ENCODE results near the gene VOPP1.

Gene VOPP1

DNA sequence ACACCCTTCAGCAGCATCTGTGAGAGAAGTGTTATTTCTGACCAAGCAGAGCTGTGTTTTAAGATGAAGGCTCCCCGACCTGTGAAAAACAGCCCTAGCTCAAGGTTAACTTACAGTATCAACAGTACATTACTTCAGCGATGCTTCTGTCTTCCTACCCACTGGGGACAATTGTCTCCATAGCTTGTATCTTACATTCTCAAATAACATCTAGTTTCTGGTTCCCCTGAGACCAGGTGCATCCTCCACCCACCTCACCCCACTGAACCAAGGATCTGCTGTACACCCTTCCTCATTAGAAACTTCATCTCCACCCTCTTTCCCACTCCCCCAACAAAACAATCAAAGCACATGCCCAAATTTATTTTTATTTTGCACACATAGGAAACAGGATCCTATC, 102.0 kb downstream of the VOPP1 start:
- H3K4me3 ChIP-seq (ENCODE audit: low read depth, low read length) = no peak overlapping the region
- TF ChIP-seq, protein P1, sequence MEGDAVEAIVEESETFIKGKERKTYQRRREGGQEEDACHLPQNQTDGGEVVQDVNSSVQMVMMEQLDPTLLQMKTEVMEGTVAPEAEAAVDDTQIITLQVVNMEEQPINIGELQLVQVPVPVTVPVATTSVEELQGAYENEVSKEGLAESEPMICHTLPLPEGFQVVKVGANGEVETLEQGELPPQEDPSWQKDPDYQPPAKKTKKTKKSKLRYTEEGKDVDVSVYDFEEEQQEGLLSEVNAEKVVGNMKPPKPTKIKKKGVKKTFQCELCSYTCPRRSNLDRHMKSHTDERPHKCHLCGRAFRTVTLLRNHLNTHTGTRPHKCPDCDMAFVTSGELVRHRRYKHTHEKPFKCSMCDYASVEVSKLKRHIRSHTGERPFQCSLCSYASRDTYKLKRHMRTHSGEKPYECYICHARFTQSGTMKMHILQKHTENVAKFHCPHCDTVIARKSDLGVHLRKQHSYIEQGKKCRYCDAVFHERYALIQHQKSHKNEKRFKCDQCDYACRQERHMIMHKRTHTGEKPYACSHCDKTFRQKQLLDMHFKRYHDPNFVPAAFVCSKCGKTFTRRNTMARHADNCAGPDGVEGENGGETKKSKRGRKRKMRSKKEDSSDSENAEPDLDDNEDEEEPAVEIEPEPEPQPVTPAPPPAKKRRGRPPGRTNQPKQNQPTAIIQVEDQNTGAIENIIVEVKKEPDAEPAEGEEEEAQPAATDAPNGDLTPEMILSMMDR (IDR thresholded peaks at IDR 0.05; ENCODE audit: insufficient read depth, low read length, missing control alignments) = no peak
- ChIA-PET CTCF (interaction anchor here (1.5 kb wide), 1 partner anchor 24 kb away, joined by 3 read pairs; no protein-coding TSS in a partner anchor), POLR2A (no interaction called here)
- no peak for DNase-seq (ENCODE audit: low read depth, low spot score)

DNA sequence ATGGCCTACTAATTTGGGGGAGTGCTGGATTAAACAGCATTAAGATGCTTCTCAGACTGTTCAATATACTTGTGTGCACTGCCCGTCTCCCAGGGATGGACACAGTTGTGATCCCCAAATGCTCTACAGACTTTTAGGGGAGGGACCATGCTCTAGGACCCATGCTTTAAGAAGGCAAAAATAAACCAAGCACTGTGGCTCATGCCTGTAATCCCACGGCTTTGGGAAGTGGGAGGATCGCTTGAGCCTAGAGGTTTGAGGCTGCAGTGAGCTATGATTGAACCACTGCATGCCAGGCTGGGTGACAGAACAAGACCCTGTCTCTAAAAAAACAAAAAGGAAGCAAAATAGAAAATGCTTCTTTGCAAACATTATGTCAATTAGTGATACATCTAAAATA, 102.6 kb downstream of the VOPP1 start:
- ChIA-PET CTCF (interaction anchor here (1.5 kb wide), 1 partner anchor 24 kb away, joined by 3 read pairs; no protein-coding TSS in a partner anchor), POLR2A (no interaction called here)
- no peak for DNase-seq (ENCODE audit: low read depth, low spot score)
- TF ChIP-seq, protein P1 (IDR thresholded peaks at IDR 0.05; ENCODE audit: insufficient read depth, low read length, missing control alignments) = no peak
- no peak overlapping the region for H3K4me3 ChIP-seq (ENCODE audit: low read depth, low read length)

DNA sequence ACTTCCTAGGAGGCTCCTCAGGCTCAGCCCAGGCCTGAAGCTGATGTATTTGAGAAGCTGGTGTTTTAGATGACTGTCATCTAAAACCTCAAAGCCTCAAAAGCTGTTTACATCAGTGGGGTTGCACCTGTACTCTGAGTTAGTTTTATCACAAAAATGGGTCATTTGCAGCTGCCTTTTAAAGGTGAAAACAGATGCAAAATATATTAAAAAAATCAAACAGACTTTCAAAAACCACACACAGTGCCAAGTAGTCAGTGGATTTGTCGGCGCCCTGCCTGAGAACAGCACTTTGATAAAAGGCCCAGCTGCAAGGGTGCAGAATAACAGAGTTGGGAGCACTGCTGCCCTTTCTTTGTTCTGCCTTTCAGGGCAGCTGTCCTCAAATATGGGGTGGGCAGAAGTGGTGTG, 103.0 kb downstream of the VOPP1 start:
- ChIA-PET POLR2A (no interaction called here), CTCF (interaction anchor here (1.1 to 1.5 kb wide), 2 partner anchors 23 to 189 kb away, joined by 3 read pairs; no protein-coding TSS in a partner anchor)
- no peak overlapping the region for H3K4me3 ChIP-seq (ENCODE audit: low read depth, low read length)
- no peak for DNase-seq (ENCODE audit: low read depth, low spot score)
- TF ChIP-seq, protein P1 (IDR thresholded peaks at IDR 0.05; ENCODE audit: insufficient read depth, low read length, missing control alignments) = no peak

DNA sequence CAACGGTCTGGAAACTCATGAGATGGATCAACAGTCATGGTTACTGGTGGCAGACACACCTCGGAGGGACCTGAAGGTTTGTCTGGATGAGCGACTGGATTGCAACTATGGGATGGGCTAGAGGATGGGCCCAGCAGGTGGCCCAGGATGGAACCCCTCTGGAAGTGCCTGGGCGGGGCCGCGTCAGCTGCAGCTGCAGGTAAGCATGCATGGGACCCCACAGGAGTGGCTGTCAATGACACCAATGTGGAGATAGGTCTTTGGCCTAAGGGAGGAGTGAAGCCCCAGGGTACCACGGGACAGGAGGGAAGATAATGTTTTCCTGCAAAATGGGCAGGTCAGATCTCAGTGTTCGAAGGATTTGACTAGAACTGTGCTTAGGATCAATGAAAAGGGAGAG, 103.8 kb downstream of the VOPP1 start:
- ChIA-PET CTCF (interaction anchor here (1.1 kb wide), 1 partner anchor 188 kb away, joined by 3 read pairs; no protein-coding TSS in a partner anchor), POLR2A (no interaction called here)

DNA sequence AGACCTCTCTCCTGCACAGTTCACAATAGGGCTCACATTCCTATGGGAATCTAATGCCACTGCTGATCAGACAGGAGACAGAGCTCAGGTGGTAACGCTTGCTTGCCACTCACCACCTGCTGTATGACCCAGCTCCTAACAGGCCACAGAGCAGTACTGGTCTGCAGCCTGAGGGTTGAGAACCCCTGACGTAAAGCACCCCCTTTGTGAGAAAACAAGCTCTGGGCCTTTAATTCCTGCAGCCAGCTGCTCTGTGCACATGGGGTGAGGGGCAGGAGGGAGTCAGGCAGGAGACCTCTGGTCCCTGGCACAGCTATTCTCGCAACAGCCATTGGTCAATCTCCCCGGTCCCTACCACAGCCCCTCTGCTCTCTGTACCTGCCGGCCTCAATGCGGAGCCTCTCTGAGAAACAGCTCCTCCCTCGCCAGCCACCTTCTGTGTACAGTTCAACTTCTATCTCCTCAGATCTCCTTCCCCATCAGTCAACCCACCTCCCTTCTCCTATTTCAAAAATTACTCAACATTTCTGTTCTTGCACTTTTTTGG, 105.2 kb downstream of the VOPP1 start:
- TF ChIP-seq, protein P1 (IDR thresholded peaks at IDR 0.05; ENCODE audit: insufficient read depth, low read length, missing control alignments) = no peak
- DNase-seq (ENCODE audit: low read depth, low spot score) = no peak
- ChIA-PET POLR2A (no interaction called here), CTCF (interaction anchor here (1.4 kb wide), 1 partner anchor 12 kb away, joined by 4 read pairs; no protein-coding TSS in a partner anchor)
- H3K4me3 ChIP-seq (ENCODE audit: low read depth, low read length) = no peak overlapping the region

More for the DNA sequence above, 103.8 kb downstream of the VOPP1 start:
- DNase-seq (ENCODE audit: low read depth, low spot score) = no peak
- no peak overlapping the region for H3K4me3 ChIP-seq (ENCODE audit: low read depth, low read length)
- TF ChIP-seq, protein P1 (IDR thresholded peaks at IDR 0.05; ENCODE audit: insufficient read depth, low read length, missing control alignments) = no peak

DNA sequence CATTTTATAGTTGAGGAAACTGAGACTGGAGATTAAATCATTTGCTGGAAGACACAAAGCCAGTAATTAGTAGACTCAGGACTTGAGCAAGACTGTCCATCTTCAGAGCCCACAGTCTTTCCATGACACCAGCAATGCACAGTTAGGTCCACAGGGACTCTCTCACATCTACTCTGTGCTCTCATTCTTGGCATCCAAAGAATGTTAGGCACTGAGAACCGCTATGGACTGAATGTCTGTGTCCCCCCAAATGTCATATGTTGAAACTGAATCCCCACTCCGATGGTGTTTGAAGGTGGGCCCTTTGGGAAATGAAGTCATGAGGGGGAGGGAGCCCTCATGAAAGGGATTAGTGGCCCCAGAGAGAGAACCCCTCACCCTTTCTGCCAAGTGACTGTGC, 106.6 kb downstream of the VOPP1 start:
- ChIA-PET POLR2A (no interaction called here), CTCF (no interaction called here)
- TF ChIP-seq, protein P1 (IDR thresholded peaks at IDR 0.05; ENCODE audit: insufficient read depth, low read length, missing control alignments) = no peak
- H3K4me3 ChIP-seq (ENCODE audit: low read depth, low read length) = no peak overlapping the region
- no peak for DNase-seq (ENCODE audit: low read depth, low spot score)
